ENCODE data around the gene MYB. TPM values are rescaled to one million over a fixed set of nuclear protein-coding genes. Genes with fewer than 3 reads are reported as not detected.
"Not testable (repeated sequence)": the region's sequence is repeated elsewhere in the genome, so short reads cannot be mapped to it uniquely, and the experiment has no call there.

MYB gene
- total RNA-seq, 1 donor from 2014 or later = not detected

- DNase-seq (ENCODE audit: low read depth) = no peak
These were observed 40.4 kb downstream of the MYB start for GRCh38 chr6:135221505-135221904.

- no peak for DNase-seq (ENCODE audit: low read depth)
These were observed 41.5 kb downstream of the MYB start for GRCh38 chr6:135222623-135223022.

- DNase-seq (ENCODE audit: low read depth) = no peak
These were observed 43.0 kb downstream of the MYB start for GRCh38 chr6:135224037-135224647.

GRCh38 chr6:135225911-135226310 lies 44.8 kb downstream of the MYB start:
- DNase-seq (ENCODE audit: low read depth) = no peak

- DNase-seq (ENCODE audit: low read depth) = no peak
These were observed 45.4 kb downstream of the MYB start for GRCh38 chr6:135226537-135226936.

- no peak for DNase-seq (ENCODE audit: low read depth)
These were observed 46.2 kb downstream of the MYB start for GRCh38 chr6:135227349-135227748.

GRCh38 chr6:135227758-135228157 lies 46.6 kb downstream of the MYB start:
- no peak for DNase-seq (ENCODE audit: low read depth)

- no peak for DNase-seq (ENCODE audit: low read depth)
These were observed 47.4 kb downstream of the MYB start for GRCh38 chr6:135228486-135228885.

- no peak for DNase-seq (ENCODE audit: low read depth)
These were observed 48.9 kb downstream of the MYB start for GRCh38 chr6:135229996-135230395.

- DNase-seq (ENCODE audit: low read depth) = no peak
These were observed 49.8 kb downstream of the MYB start for GRCh38 chr6:135230711-135231468.

- no peak for DNase-seq (ENCODE audit: low read depth)
These were observed 50.3 kb downstream of the MYB start for GRCh38 chr6:135231469-135231844.

- DNase-seq (ENCODE audit: low read depth) = no peak
These were observed 52.8 kb downstream of the MYB start for GRCh38 chr6:135233686-135234491.

- no peak for DNase-seq (ENCODE audit: low read depth)
These were observed 53.3 kb downstream of the MYB start for GRCh38 chr6:135234492-135234780.

- DNase-seq (ENCODE audit: low read depth) = no peak
These were observed 54.6 kb downstream of the MYB start for GRCh38 chr6:135235716-135236115.

GRCh38 chr6:135236319-135236718 lies 55.2 kb downstream of the MYB start:
- DNase-seq (ENCODE audit: low read depth) = no peak

GRCh38 chr6:135236732-135237131 lies 55.6 kb downstream of the MYB start:
- no peak for DNase-seq (ENCODE audit: low read depth)

GRCh38 chr6:135240711-135241110 lies 59.6 kb downstream of the MYB start:
- DNase-seq (ENCODE audit: low read depth) = no peak

- DNase-seq (ENCODE audit: low read depth) = no peak
These were observed 63.0 kb downstream of the MYB start for GRCh38 chr6:135243871-135244796.

GRCh38 chr6:135244805-135245204 lies 63.7 kb downstream of the MYB start:
- DNase-seq (ENCODE audit: low read depth) = no peak

- not testable (repeated sequence) for DNase-seq (ENCODE audit: low read depth)
These were observed 65.4 kb downstream of the MYB start for GRCh38 chr6:135246412-135247012.

- DNase-seq (ENCODE audit: low read depth) = no peak
These were observed 69.1 kb downstream of the MYB start for GRCh38 chr6:135250234-135250633.

Measured in renal cortical epithelial cell (primary cell).